Measurements from ENCODE around the gene SPEM2.
"Not testable (repeated sequence)": the region's sequence is repeated elsewhere in the genome, so short reads cannot be mapped to it uniquely, and the experiment has no call there.

Gene SPEM2

GRCh38 chr17:7474767-7475166 is 49.4 kb downstream of the SPEM2 start:
- not testable (repeated sequence) for DNase-seq (ENCODE audit: low read depth)

- DNase-seq (ENCODE audit: low read depth) = no peak
Measured at GRCh38 chr17:7475764-7476422, 50.5 kb downstream of the SPEM2 start.

- DNase-seq (ENCODE audit: low read depth) = no peak
Measured at GRCh38 chr17:7476494-7476893, 51.1 kb downstream of the SPEM2 start.

- no peak for DNase-seq (ENCODE audit: low read depth)
Measured at GRCh38 chr17:7476951-7477350, 51.5 kb downstream of the SPEM2 start.
